Measurements from ENCODE around the gene LMNA.
A peak's percentile ranks its signal among the peaks of the same experiment; 100 is the strongest.
"Not testable (repeated sequence)": the region's sequence is repeated elsewhere in the genome, so short reads cannot be mapped to it uniquely, and the experiment has no call there.

Gene LMNA

DNA sequence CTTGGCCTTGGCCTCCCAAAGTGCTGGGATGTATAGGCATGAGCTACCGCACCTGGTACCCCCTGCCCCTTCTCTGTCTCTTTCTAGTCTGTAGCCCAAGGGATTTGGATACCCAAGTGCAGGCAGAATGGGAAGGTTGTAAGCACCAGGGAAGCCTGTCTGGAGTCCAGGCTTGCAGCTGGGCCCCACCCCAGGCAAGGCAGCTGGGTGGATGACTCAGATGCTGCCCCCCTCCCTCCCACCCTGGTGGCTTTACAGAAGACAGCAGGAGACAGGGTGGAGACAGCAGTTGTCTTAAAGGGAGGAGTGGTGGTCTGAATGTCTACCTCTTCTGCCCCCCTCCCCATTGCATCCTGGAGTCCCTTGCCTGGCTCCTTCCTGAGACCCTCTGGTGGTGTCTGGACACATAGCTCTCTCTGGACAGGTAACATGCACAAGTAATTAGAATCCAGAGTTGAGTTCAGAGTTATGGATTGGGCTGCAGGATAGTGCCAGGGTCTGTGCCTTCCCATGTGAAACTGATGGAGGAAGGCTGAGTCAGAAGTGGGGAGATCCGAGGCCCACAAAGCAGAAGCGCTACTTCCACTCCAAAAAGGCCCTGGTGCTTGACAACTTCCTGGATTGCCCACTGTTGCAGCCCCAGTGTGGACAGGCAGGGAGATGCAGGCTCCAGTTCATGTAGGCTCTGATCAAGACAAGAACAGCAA is 5.1 kb downstream of the LMNA start:
- Histone ChIP-seq H3K4me3 (no peak overlapping the region), H3K4me2 (peak overlapping the region; percentile 48), H3K9me3 (no peaks in the 10 kb centered on the region), H3K27me3 (peaks cover 28% of the 10 kb centered on the region), H3K27ac (no peak overlapping the region), H3K36me3 (no peaks in the 10 kb centered on the region), H4K20me1 (peaks cover 14% of the 10 kb centered on the region), H3K4me1 (peaks cover 53% of the 10 kb centered on the region), H3K9ac (no peak overlapping the region)
- no peak for TF ChIP-seq Cebpa-rat (IDR thresholded peaks at IDR 0.05)

DNA sequence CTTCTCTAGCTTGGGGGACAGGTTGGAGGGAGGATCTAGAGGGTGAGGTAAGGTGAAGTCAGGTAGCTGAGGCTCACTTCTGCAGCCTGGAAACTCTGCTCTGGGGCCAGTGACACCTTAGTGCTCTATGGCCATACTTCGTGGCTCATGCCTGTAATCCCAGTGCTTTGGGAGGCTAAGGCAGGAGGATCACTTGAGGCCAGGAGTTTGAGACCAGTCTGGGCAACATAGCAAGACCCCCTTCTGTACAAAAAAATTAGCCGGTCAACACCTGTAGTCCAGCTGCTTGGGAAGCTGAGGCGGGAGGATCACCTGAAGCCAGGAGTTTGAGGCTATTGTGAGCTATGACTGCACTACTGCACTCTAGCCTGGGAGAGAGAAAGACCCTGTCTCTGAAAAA is 5.8 kb downstream of the LMNA start:
- Histone ChIP-seq H3K36me3 (no peaks in the 10 kb centered on the region), H3K27ac (no peak overlapping the region), H3K4me1 (peaks cover 55% of the 10 kb centered on the region), H4K20me1 (peaks cover 7% of the 10 kb centered on the region), H3K4me3 (no peak overlapping the region), H3K9ac (no peak overlapping the region), H3K9me3 (no peaks in the 10 kb centered on the region), H3K4me2 (peak overlapping the region; percentile 48), H3K27me3 (peaks cover 22% of the 10 kb centered on the region)
- TF ChIP-seq Cebpa-rat (IDR thresholded peaks at IDR 0.05): no peak

DNA sequence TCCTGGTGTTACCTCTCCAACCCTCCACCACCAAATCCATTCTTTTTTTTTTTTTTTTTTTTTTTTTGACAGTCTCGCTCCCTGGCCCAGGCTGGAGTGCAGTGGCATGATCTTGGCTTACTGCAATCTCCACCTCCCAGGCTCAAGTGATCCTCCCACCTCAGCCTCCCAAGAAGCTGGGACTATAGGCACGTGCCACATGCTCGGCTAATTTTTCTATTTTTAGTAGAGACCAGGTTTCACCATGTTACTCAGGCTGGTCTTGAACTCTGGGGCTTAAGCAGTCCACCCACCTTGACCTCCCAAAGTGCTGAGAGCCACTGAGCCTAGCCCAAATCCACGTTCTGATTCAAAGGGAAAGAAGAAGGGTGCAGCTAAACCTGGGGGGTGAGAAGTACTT is 6.5 kb downstream of the LMNA start:
- not testable (repeated sequence) for H3K9ac ChIP-seq, H3K36me3 ChIP-seq, H3K9me3 ChIP-seq, H3K27ac ChIP-seq, H4K20me1 ChIP-seq, H3K4me3 ChIP-seq
- H3K4me2 ChIP-seq: peak overlapping the region; percentile 22
- peaks cover 55% of the 10 kb centered on the region for H3K4me1 ChIP-seq
- peaks cover 15% of the 10 kb centered on the region for H3K27me3 ChIP-seq

DNA sequence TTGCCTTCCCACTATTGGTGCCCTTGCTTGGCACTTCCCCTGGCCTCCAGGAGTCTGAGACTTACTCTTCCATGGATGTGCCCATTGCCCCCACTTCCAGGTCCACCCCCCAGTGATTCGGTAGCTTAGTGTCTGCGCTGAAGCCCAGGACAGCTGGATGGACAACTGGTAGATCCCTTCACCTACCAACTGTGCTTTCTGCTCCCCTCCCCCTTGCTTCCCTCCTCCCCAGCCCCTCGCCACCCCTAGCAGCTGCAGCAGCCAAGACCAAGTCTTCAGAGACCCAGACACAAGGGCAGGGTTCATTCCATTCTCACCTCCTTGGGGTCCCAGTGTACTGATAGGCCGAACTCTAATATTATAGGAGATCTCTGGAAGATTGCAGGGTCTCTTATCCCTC is 6.9 kb downstream of the LMNA start:
- H3K4me1 ChIP-seq: peaks cover 59% of the 10 kb centered on the region
- no peaks in the 10 kb centered on the region for H3K9me3 ChIP-seq
- peak overlapping the region; percentile 22 for H3K4me2 ChIP-seq
- H4K20me1 ChIP-seq: peaks cover 6% of the 10 kb centered on the region
- no peak overlapping the region for H3K9ac ChIP-seq
- H3K27me3 ChIP-seq: peaks cover 10% of the 10 kb centered on the region
- no peak overlapping the region for H3K4me3 ChIP-seq
- no peak overlapping the region for H3K27ac ChIP-seq
- H3K36me3 ChIP-seq: no peaks in the 10 kb centered on the region
- no peak for TF ChIP-seq Cebpa-rat (IDR thresholded peaks at IDR 0.05)

DNA sequence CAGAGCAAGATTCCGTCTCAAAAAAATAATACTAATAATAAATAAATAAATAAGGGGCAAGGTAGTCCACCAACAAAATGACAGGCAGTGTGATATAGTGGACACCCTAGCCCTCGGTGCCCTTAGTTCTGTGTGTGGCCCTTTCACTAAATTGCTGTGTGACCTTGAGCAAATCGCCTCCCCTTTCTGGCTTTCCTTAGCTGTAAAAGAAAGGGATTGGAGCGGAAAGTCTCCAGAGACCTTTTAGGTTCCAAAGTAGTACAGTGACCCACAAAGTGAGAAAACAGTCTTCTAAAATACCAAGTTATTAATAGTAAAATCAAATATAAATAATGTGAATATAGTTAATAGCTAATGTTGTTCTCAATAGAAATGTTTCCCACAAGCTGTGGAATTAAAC is 7.6 kb downstream of the LMNA start:
- no peak overlapping the region for H3K4me2 ChIP-seq
- no peak overlapping the region for H3K27ac ChIP-seq
- TF ChIP-seq Cebpa-rat (IDR thresholded peaks at IDR 0.05): no peak
- peaks cover 12% of the 10 kb centered on the region for H4K20me1 ChIP-seq
- no peaks in the 10 kb centered on the region for H3K36me3 ChIP-seq
- H3K4me3 ChIP-seq: no peak overlapping the region
- peaks cover 66% of the 10 kb centered on the region for H3K4me1 ChIP-seq
- no peak overlapping the region for H3K9ac ChIP-seq
- peaks cover 4% of the 10 kb centered on the region for H3K27me3 ChIP-seq
- H3K9me3 ChIP-seq: no peaks in the 10 kb centered on the region

DNA sequence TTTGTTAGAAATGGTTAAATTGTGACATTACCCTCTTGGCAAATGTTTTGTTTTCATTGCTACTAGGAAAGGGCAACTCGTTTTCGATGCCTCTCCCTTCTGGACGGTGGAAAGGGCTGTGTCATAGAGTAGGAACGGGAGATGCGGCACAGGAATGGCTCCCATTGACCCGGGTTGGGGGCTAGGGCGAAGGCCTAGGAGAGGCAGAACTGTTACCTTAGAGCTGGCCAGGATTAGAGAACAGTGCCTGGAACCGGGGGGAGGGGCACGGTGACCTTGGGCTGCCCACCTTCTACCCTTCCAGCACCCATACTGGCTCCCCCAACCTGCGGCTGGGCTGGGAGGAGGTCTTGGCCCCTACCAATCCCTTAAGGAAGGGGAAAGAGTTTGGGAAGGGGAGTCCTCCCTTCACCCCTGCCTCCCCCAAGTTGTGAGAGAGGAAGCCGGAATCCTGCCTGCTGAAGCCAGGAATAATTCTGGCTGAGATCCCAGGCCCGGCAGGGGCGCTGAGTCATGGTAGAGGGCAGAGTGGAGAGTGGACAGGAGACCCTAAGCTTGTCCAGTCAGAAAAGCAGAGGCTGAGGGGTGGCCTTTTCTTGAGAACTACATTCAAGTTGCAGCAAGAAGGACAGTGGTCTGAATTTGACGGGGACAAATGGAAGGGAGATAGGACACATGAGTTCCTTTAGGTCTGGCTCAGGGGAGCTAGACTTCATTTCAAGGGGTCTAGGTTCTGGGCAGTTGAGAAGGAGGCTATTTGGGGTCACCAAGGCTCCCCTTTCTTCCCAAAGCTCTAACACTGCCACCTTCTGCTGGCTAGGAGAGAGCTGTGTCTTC is 8.2 kb downstream of the LMNA start:
- Histone ChIP-seq H3K4me3 (no peak overlapping the region), H3K27me3 (no peaks in the 10 kb centered on the region; the same call in 1 of the 2 replicates), H3K36me3 (no peaks in the 10 kb centered on the region), H3K4me1 (peaks cover 72% of the 10 kb centered on the region), H3K27ac (no peak overlapping the region), H3K9me3 (no peaks in the 10 kb centered on the region), H4K20me1 (peaks cover 15% of the 10 kb centered on the region), H3K9ac (no peak overlapping the region), H3K4me2 (peak overlapping the region; percentile 83)
- TF ChIP-seq Cebpa-rat (IDR thresholded peaks at IDR 0.05): no peak

DNA sequence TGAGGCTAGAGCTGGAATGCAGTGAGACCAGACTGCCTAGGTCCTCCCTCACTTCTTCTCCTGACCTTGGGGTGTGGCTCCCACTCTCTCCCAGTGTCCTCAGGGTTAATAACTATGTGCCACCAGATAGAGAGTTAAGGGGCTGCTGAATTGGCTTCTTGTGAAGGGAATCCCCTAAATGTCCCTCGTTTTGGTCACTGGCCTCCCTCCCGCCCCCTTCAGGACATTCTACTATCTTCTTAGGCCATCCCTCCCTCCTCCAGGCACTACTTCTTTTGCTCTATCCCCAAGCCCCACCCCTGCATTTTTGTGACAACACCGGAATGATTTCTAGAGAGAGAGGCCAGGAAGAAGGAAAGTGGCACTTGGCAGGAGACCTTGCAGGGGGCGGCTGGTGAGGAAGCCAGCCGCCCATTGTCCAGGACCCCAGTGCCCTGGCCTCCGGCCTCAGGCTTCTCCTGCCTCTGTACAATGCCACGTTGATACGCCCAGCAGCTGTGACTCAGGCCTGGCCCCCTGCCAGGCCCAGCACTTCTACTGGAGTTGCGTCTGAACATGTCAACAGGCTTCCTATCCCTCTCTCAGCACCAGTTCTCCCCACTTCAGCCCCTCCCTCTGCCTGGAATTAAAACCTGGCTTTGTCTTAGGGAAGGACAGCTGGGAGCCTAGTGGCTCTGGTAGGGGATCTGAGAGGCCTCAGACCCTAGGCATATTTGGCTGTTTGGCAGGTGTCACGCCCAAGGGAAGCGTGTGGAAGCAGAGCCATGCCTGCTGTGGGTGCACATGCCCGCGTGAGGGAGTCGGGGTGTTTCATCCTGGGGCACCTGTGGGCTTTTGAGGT is 9.1 kb downstream of the LMNA start:
- Histone ChIP-seq H3K4me3 (no peak overlapping the region), H3K4me1 (peaks cover 80% of the 10 kb centered on the region), H3K9ac (no peak overlapping the region; the same call in 1 of the 2 replicates), H4K20me1 (peaks cover 23% of the 10 kb centered on the region), H3K27ac (no peak overlapping the region; the same call in 1 of the 2 replicates), H3K36me3 (no peaks in the 10 kb centered on the region), H3K27me3 (no peaks in the 10 kb centered on the region), H3K4me2 (peak overlapping the region; percentile 83), H3K9me3 (no peaks in the 10 kb centered on the region)
- no peak for TF ChIP-seq Cebpa-rat (IDR thresholded peaks at IDR 0.05)

DNA sequence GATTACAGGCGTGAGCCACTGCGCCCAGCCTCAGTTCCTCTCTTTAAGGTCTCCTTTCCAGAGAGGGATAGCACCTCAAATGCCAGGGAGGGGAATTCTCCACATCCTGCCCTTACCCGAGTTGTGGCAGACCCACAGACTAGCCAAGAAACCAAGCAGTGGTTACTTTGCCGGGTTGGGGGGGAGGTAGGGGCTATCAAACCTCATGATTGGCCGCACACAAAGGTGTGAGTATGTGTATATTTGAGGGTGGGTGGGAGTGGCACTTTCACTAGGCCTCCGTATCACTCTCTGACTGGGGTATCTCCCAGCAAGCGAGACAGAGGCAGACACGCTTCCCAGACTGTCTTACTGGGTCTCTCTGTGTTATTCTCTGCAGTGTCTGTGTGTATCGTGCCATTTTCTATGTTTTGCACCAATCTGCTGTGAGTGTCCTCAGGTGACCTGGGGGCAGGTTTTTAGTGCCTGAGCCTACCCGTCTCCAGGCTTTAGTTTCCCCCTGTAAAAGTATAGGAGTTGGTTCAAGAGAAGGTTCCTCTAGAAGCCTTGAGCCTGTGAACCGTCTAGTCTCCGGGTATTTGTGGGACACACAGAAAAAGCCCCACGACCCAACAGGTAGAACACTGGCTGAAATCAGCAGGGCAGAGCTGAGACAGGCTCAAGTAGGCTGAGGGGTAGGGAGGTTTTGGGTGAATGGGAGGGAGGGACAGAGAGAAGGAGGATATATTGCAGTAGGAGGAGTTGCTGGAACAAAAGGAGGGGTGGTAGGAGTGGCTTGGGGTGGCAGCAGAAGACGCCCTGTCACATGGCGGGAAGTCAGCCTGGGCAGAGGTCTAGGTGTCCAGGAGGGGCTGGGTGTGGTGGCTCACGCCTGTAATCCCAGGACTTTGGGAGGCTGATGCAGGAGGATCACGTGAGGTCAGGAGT is 10.3 kb downstream of the LMNA start:
- no peaks in the 10 kb centered on the region for H3K9me3 ChIP-seq
- no peak for TF ChIP-seq Cebpa-rat (IDR thresholded peaks at IDR 0.05)
- H3K27ac ChIP-seq: no peak overlapping the region
- no peak overlapping the region for H3K4me3 ChIP-seq
- peaks cover 89% of the 10 kb centered on the region for H3K4me1 ChIP-seq
- peak overlapping the region; percentile 83 for H3K4me2 ChIP-seq
- no peaks in the 10 kb centered on the region for H3K27me3 ChIP-seq
- H3K9ac ChIP-seq: no peak overlapping the region
- H3K36me3 ChIP-seq: no peaks in the 10 kb centered on the region
- peaks cover 35% of the 10 kb centered on the region for H4K20me1 ChIP-seq

DNA sequence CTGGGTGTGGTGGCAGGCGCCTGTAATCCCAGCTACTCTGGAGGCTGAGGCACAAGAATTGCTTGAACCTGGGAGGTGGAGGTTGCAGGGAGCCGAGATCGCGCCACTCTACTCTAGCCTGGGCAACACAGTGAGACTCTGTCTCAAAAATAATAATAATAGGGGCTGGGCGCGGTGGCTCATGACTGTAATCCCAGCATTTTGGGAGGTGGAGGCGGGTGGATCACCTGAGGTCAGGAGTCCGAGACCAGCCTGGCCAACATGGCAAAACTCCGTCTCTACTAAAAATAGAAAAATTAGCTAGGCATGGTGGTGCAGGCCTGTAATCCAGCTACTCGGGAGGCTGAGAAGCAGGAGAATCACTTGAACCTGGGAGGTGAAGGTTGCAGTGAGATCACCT is 11.0 kb downstream of the LMNA start:
- H3K9ac ChIP-seq, H3K27ac ChIP-seq, H3K27me3 ChIP-seq, H3K36me3 ChIP-seq, H3K9me3 ChIP-seq, H3K4me3 ChIP-seq: not testable (repeated sequence)
- H4K20me1 ChIP-seq: peaks cover 37% of the 10 kb centered on the region
- H3K4me1 ChIP-seq: peaks cover 87% of the 10 kb centered on the region
- peak overlapping the region; percentile 83 for H3K4me2 ChIP-seq

All from BLaER1 (cell line).